ENCODE measurements around the gene E2F3.

The E2F3 gene

DNA sequence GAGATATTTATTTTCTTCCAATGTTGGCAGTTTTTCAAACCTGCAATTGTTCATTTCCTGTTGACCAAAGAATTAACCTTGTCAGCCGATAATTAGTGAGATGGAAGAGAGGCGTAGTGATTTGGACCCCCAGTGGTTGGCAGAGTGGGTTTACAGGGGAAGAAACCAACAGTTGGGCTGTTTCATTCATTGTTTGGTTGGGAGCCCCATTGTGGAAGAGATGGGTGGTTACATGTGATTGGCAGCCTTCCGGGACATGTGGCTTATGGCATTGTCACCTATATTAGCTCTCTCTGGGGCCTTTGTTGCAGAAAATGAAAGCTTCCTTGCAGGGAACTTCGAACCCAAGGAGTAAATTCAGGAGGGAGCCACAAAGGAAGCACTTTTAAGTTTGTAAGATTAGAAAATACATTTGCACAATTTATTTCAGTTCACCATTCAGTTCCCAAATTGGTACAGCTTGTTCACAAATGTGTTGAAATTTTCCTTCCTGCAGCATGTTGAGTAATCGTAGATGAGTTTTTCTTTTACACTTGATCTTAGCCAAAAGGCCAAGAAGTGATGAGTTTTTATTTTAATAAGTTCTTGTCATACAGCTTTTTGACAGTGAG lies 82.3 kb downstream of the E2F3 start:
- TF ChIP-seq CTCF (IDR thresholded peaks at IDR 0.05; ENCODE audit: insufficient read depth, low read depth, low read length, missing control alignments): no peak
- H3K4me3 ChIP-seq (ENCODE audit: low read length): no peak overlapping the region
- no peak for DNase-seq (ENCODE audit: low read depth)

DNA sequence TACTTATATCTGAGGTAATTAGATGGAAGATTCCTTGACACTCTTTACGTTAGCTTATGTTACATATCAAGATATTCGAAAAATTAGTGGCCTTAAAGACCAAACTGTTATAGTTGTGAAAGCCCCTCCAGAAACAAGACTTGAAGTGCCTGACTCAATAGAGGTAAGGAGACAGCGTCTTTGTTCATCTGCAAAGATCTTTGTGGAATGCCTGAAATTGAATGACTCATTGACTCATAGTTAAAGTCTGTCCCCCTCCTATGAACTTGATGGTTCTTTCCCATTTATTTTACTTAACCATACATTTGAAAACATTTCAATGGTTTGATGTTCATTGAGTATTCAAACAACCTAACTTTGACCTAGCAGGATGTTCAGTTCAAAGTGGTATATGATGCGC lies 85.0 kb downstream of the E2F3 start:
- no peak for DNase-seq (ENCODE audit: low read depth)

DNA sequence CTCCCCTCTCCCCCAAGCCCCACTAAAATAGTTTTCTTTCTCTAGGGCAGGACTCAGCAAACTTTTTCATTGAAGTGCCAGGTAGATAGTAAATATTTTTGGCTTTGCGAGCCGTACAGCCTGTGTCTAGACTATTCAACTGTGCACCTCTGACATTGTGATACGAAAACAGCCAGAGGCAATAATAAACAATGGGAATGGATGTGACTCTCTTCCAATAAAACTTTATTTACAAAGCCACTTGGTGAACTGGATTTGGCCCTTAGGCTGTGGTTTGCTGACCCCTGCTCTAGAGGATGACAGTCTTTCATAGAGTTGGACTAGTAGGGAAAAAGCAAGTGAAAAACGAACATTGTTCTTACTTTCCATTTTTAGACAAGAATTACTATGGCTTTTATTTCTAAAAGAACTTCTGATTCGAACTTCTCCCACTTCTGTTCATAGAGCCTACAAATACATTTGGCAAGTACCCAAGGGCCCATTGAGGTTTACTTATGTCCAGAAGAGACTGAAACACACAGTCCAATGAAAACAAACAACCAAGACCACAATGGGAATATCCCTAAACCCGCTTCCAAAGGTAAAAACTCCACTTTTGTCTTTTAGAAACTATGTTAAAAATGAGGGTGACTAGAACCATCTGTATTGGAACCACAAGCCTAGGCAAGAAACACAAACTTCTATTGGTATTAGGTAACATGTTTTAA lies 86.1 kb downstream of the E2F3 start:
- no peak for TF ChIP-seq CTCF (IDR thresholded peaks at IDR 0.05; ENCODE audit: insufficient read depth, low read depth, low read length, missing control alignments)
- no peak for DNase-seq (ENCODE audit: low read depth)
- no peak overlapping the region for H3K4me3 ChIP-seq (ENCODE audit: low read length)

More for the DNA sequence above, 85.0 kb downstream of the E2F3 start:
- no peak for TF ChIP-seq CTCF (IDR thresholded peaks at IDR 0.05; ENCODE audit: insufficient read depth, low read depth, low read length, missing control alignments)
- no peak overlapping the region for H3K4me3 ChIP-seq (ENCODE audit: low read length)

DNA sequence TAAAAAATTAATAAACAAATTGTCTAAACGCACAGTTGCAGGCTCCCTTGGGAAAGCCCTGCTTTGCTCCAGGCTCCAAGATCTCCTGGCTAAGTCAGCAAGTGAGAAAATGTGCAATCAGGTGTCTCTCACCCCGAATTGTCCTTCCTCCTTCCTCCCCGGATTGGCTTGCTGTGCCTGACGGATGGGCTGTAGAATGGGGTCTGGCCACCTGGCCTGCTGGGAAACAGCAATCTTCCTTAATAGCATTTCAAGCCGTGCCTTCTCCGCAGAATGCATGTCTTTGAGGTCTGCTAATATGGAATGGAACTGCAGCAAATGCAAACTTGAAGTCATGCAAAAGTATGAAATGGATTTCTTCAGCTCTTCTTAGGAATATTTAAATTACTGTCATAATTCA lies 88.9 kb downstream of the E2F3 start:
- H3K4me3 ChIP-seq (ENCODE audit: low read length): no peak overlapping the region
- no peak for TF ChIP-seq CTCF (IDR thresholded peaks at IDR 0.05; ENCODE audit: insufficient read depth, low read depth, low read length, missing control alignments)

GRCh38 chr6:20492099-20492498 lies 90.4 kb downstream of the E2F3 start:
- no peak for DNase-seq (ENCODE audit: low read depth)
- TF ChIP-seq CTCF (IDR thresholded peaks at IDR 0.05; ENCODE audit: insufficient read depth, low read depth, low read length, missing control alignments): no peak
- H3K4me3 ChIP-seq (ENCODE audit: low read length): no peak overlapping the region

More for the DNA sequence above, 88.9 kb downstream of the E2F3 start:
- no peak for DNase-seq (ENCODE audit: low read depth)

DNA sequence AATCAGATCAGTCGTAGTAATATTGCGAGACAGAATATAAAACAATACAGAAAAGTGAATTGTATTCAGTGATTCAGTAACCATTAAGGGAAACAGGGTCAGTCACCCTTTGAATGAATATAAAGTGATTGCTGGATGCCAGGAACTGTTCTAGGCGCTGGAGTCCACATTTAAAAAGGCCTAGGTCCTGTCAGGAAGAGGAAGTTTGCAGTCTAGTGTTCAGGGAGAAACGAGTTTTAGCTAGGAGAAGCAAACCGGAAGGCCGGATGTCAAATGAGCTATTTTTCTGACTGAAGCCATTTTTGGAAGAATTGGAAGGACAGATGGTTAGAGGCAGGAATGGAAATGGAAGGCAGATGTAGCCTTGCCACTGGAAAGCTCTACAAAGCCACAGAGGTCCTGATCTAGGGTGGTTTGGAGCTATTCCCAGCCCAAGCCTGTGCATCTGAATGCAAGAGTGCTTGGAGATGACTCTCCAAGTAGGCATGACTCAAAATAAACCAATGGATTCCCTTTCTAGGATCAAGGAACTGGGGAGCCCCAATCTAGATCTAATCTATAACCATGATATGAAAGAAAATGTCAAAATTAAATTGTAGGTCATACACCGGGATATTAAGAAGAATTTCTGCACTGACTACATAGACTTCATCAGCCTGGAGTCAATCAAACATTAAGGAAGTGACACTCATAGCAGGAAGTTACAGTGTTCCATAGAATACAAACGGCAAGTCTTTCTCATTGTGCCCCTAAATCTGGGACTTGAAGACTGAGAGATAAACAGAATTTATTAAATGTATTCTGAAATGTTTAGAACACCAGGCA lies 95.7 kb downstream of the E2F3 start:
- DNase-seq (ENCODE audit: low read depth): no peak
- no peak for TF ChIP-seq CTCF (IDR thresholded peaks at IDR 0.05; ENCODE audit: insufficient read depth, low read depth, low read length, missing control alignments)
- no peak overlapping the region for H3K4me3 ChIP-seq (ENCODE audit: low read length)

All from epithelial cell of esophagus (primary cell).